GM12878 (cell line): ENCODE results near the gene POLR3E.

Experiments used
- BACH1 ChIP-seq: fragments of 450-650 bp; IDR thresholded peaks from 2 replicates; pipeline ENCODE4 v1.6.1; 2017; ENCODE audit warnings: mild to moderate bottlenecking, borderline replicate concordance
- EZH2 ChIP-seq: IDR thresholded peaks from 2 replicates; pipeline ENCODE4 v1.6.1; 2012; ENCODE audit warnings: low read depth, mild to moderate bottlenecking, control low read depth, inconsistent platforms, low read length, borderline replicate concordance; ENCODE audit not compliant: control insufficient read depth
- GABPA ChIP-seq: IDR thresholded peaks from 2 replicates; pipeline ENCODE4 v1.6.1; 2014; ENCODE audit warnings: antibody characterized with exemption, low read depth, mild to moderate bottlenecking, inconsistent platforms
- POLR2A ChIP-seq: IDR thresholded peaks from 2 replicates; pipeline ENCODE4 v1.6.1; 2011; ENCODE audit warnings: low read depth, mild to moderate bottlenecking, low read length
- SIN3A ChIP-seq: IDR thresholded peaks from 2 replicates; pipeline ENCODE4 v1.6.1; 2012; ENCODE audit warnings: low read depth, low read length, improper control_type of control experiment
- TF ChIP-seq, protein P1 (sequence below): IDR thresholded peaks from 2 replicates; pipeline ENCODE4 v1.6.1; 2012; ENCODE audit warnings: low read depth, low read length, improper control_type of control experiment
- TF ChIP-seq, protein P2 (sequence below), 3 experiments: IDR thresholded peaks in 2 of 3; conservative IDR thresholded peaks in 1 of 3; 2 replicates each; pipeline ENCODE4 v1.5.1; 2011; ENCODE audit warnings: low read depth in 3 of 3, low read length in 3 of 3, mild to moderate bottlenecking in 3 of 3, control low read depth in 2 of 3, moderate library complexity in 2 of 3, inconsistent platforms in 1 of 3, mixed read lengths in 1 of 3; ENCODE audit not compliant: control insufficient read depth in 2 of 3, insufficient read depth in 1 of 3; ENCODE audit errors: extremely low read depth in 1 of 3

DNA sequence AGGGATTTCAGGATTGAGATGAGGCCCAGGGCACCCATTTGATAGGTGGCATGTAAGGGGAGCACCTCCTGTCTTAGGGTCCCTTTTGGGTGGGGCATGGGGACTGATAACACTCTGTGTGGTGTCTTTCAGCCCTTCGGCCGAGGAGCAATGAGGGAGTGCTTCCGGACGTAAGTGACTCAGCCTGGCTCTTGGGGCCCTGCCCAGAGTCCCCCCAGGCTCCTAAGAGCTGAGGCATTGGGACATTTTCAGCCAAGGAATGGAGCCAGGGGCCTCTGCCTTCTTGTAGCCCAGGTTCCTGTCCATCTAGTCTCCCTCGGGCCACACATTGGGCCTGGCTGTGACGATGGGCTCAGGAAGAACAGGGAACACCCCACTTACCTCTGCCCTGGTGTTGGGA lies 46.7 kb upstream of the POLR3E start:
- no peak for TF ChIP-seq BACH1
- TF ChIP-seq, protein P1, sequence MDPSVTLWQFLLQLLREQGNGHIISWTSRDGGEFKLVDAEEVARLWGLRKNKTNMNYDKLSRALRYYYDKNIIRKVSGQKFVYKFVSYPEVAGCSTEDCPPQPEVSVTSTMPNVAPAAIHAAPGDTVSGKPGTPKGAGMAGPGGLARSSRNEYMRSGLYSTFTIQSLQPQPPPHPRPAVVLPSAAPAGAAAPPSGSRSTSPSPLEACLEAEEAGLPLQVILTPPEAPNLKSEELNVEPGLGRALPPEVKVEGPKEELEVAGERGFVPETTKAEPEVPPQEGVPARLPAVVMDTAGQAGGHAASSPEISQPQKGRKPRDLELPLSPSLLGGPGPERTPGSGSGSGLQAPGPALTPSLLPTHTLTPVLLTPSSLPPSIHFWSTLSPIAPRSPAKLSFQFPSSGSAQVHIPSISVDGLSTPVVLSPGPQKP: no peak
- TF ChIP-seq GABPA: no peak
- TF ChIP-seq, protein P2, sequence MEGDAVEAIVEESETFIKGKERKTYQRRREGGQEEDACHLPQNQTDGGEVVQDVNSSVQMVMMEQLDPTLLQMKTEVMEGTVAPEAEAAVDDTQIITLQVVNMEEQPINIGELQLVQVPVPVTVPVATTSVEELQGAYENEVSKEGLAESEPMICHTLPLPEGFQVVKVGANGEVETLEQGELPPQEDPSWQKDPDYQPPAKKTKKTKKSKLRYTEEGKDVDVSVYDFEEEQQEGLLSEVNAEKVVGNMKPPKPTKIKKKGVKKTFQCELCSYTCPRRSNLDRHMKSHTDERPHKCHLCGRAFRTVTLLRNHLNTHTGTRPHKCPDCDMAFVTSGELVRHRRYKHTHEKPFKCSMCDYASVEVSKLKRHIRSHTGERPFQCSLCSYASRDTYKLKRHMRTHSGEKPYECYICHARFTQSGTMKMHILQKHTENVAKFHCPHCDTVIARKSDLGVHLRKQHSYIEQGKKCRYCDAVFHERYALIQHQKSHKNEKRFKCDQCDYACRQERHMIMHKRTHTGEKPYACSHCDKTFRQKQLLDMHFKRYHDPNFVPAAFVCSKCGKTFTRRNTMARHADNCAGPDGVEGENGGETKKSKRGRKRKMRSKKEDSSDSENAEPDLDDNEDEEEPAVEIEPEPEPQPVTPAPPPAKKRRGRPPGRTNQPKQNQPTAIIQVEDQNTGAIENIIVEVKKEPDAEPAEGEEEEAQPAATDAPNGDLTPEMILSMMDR (IDR thresholded peaks at IDR 0.05 in 2 of 3, conservative IDR thresholded peaks at IDR 0.05 in 1 of 3; ENCODE audit: control insufficient read depth in 2 of 3, extremely low read depth in 1 of 3, insufficient read depth in 1 of 3, low read depth in 3 of 3, low read length in 3 of 3): no peak
- TF ChIP-seq SIN3A: no peak
- TF ChIP-seq EZH2: no peak
- TF ChIP-seq POLR2A: no peak
